Measurements from ENCODE around the gene PDE1C.

PDE1C gene

DNA sequence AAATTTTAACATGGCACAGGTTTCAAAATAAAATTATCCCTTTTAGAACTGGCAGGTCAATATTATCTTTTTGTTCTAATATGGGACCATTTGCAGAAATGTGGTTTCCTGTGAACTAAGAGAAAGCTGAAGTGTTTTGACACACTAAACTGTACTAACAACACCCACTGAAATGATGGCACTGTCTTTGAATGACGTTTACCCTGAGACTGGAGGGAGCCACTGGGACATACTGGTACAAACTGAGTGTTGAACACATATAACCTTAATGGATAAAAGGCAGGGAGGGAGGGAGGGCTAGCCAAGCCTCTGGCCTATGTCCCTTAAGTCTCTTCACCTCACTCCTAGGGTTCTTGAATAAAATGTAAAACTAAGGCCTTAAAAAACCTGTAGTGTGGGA lies 95.9 kb downstream of the PDE1C start:
- H3K9me3 ChIP-seq (ENCODE audit: severe bottlenecking), result peaks cover 3% of the 10 kb centered on the region
- H3K4me3 ChIP-seq (ENCODE audit: low read depth, low read length), result no peak overlapping the region
- H3K36me3 ChIP-seq, result no peaks in the 10 kb centered on the region
- no peak for DNase-seq
- TF ChIP-seq, protein P1, sequence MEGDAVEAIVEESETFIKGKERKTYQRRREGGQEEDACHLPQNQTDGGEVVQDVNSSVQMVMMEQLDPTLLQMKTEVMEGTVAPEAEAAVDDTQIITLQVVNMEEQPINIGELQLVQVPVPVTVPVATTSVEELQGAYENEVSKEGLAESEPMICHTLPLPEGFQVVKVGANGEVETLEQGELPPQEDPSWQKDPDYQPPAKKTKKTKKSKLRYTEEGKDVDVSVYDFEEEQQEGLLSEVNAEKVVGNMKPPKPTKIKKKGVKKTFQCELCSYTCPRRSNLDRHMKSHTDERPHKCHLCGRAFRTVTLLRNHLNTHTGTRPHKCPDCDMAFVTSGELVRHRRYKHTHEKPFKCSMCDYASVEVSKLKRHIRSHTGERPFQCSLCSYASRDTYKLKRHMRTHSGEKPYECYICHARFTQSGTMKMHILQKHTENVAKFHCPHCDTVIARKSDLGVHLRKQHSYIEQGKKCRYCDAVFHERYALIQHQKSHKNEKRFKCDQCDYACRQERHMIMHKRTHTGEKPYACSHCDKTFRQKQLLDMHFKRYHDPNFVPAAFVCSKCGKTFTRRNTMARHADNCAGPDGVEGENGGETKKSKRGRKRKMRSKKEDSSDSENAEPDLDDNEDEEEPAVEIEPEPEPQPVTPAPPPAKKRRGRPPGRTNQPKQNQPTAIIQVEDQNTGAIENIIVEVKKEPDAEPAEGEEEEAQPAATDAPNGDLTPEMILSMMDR (IDR thresholded peaks at IDR 0.05; ENCODE audit: low read depth, low read length), result no peak
- H3K27me3 ChIP-seq (ENCODE audit: insufficient read depth, low read depth, severe bottlenecking), result no peaks in the 10 kb centered on the region
- no peak overlapping the region for H3K27ac ChIP-seq

DNA sequence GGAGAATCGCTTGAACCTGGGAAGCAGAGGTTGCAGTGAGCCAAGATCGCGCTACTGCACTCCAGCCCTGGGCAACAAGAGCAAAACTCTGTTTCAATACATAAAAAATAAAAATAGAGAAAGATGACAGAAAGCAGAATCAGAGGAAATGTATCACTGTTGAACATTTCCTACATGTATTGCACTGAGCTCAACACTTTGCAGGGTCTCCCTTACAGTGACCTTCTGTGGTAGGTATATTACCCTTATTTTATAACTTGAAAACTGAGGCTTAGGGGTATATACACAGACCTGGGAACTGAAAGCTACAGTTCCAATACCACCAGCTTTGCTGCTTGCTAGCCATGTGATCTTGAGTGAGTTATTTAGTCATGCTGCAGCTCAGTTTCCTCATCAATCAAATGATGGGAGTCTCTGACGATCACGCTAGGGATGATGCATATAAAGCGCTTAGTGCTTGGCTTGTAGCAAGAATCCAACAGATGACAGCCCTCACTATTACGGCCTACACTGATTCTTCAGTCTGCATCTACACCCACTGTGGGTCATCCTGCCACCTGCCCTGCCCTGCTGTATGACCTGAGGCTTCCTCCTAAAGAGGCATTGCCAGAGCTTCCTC lies 99.0 kb downstream of the PDE1C start:
- H3K36me3 ChIP-seq, result no peaks in the 10 kb centered on the region
- TF ChIP-seq, protein P1 (IDR thresholded peaks at IDR 0.05; ENCODE audit: low read depth, low read length), result no peak
- DNase-seq, result no peak
- no peak overlapping the region for H3K4me3 ChIP-seq (ENCODE audit: low read depth, low read length)
- H3K27ac ChIP-seq, result no peak overlapping the region
- H3K27me3 ChIP-seq (ENCODE audit: insufficient read depth, low read depth, severe bottlenecking), result no peaks in the 10 kb centered on the region
- no peaks in the 10 kb centered on the region for H3K9me3 ChIP-seq (ENCODE audit: severe bottlenecking)

DNA sequence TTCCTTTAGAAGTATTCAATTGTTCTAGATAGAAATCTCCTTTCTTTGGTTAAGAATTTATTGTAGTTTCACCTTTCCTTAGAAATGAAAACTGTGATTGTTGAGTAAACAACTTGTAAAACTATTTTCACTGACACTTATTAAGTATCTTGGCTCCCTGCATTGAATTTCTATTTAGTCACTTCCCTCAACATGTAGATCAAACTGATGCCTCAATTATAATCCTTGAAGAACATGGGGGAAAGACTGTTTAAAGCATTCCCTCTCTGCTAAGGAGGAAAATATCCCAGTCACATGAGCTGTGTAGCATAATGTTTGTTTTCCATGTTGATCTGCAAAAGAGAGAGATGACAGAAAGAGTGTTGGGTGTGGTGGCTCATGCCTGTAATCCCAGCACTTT lies 99.7 kb downstream of the PDE1C start:
- no peaks in the 10 kb centered on the region for H3K9me3 ChIP-seq (ENCODE audit: severe bottlenecking)
- no peak for DNase-seq
- H3K27me3 ChIP-seq (ENCODE audit: insufficient read depth, low read depth, severe bottlenecking), result no peaks in the 10 kb centered on the region
- H3K36me3 ChIP-seq, result no peaks in the 10 kb centered on the region
- no peak overlapping the region for H3K4me3 ChIP-seq (ENCODE audit: low read depth, low read length)
- TF ChIP-seq, protein P1 (IDR thresholded peaks at IDR 0.05; ENCODE audit: low read depth, low read length), result no peak
- H3K27ac ChIP-seq, result no peak overlapping the region

DNA sequence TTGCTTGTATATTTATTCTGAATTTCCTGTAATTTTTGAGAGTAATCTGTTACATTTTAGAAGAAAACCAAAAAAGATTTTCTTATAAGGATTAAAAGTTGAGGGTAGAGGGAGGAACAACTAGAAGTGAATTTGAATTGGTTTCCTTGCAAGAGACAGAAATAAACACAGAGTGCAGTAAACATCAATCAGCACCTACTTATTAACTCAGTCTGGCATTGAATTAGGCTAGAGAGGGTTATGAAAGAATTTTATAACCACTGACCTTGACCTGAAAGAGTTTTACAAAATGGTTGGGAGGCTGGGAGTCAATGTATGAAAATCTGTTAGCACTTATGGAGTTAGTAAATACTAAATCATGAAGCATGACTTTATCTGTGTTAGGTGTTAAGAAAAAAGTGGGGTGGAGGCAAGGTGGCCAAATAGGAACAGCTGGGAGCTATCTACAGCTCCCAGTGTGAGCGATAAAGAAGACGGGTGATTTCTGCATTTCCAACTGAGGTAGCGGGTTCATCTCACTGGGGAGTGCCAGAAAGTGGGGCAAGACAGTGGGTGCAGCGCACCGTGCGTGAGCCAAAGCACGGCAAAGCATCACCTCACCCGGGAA lies 106.5 kb downstream of the PDE1C start:
- no peaks in the 10 kb centered on the region for H3K9me3 ChIP-seq (ENCODE audit: severe bottlenecking)
- H3K27ac ChIP-seq, result no peak overlapping the region
- H3K4me3 ChIP-seq (ENCODE audit: low read depth, low read length), result no peak overlapping the region
- H3K27me3 ChIP-seq (ENCODE audit: insufficient read depth, low read depth, severe bottlenecking), result no peaks in the 10 kb centered on the region
- no peak for DNase-seq
- TF ChIP-seq, protein P1 (IDR thresholded peaks at IDR 0.05; ENCODE audit: low read depth, low read length), result no peak
- H3K36me3 ChIP-seq, result no peaks in the 10 kb centered on the region

DNA sequence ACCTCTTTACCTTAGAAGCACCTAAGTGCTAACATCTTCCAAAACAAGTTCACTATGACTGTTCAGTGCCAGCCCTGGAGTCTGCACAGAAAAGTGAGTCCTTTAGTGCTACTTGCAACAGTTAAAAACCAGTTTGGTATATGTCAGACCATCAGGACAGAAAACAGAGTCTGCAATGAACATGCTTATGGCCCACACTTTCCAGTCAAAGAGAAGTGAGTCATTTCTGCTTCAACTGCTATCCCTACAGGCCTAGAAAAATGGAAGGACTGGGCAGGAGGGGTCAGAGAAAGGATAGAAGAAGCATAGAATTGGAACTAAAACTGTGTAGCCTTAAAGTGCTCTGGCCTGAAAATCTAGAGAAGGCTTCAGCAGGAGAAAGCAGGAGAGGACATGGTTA lies 108.0 kb downstream of the PDE1C start:
- TF ChIP-seq, protein P1 (IDR thresholded peaks at IDR 0.05; ENCODE audit: low read depth, low read length), result no peak
- Histone ChIP-seq H3K4me3 (ENCODE audit: low read depth, low read length) (no peak overlapping the region), H3K27ac (no peak overlapping the region), H3K27me3 (ENCODE audit: insufficient read depth, low read depth, severe bottlenecking) (no peaks in the 10 kb centered on the region), H3K9me3 (ENCODE audit: severe bottlenecking) (no peaks in the 10 kb centered on the region), H3K36me3 (no peaks in the 10 kb centered on the region)
- DNase-seq, result no peak

DNA sequence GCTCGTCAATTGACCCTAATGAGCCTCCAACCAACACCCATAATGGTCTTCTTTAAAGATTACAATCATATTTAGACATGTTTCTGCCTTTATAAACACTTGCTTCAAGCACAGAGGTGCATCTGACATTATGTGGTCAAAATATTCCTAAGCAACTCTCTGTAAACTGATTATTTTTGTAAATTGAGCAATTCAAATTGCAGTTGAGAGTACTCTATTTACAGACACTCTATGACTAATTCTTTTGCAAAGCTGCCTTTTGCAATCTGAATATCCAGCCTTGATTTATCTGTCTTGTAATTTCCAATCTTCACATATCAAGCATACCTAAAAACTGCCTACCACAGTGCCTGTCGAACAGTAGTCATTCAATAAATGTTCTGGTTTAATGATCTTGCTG lies 112.0 kb downstream of the PDE1C start:
- Histone ChIP-seq H3K27ac (no peak overlapping the region), H3K9me3 (ENCODE audit: severe bottlenecking) (no peaks in the 10 kb centered on the region), H3K4me3 (ENCODE audit: low read depth, low read length) (no peak overlapping the region), H3K36me3 (no peaks in the 10 kb centered on the region), H3K27me3 (ENCODE audit: insufficient read depth, low read depth, severe bottlenecking) (no peaks in the 10 kb centered on the region)
- TF ChIP-seq, protein P1 (IDR thresholded peaks at IDR 0.05; ENCODE audit: low read depth, low read length), result no peak
- DNase-seq, result no peak

Measured in WERI-Rb-1 (cell line).